SH-SY5Y (cell line): ENCODE measurements around the gene DNAJC3.

Experiments used
- GATA2 ChIP-seq: IDR thresholded peaks from 2 replicates; pipeline ENCODE4 v1.6.1; 2011; ENCODE audit warnings: mild to moderate bottlenecking, low read depth, low read length
- GATA3 ChIP-seq: IDR thresholded peaks from 2 replicates; pipeline ENCODE4 v1.6.1; 2011; ENCODE audit warnings: low read depth, mild to moderate bottlenecking, low read length, moderate library complexity

GRCh38 chr13:95734124-95734523 lies 57.2 kb downstream of the DNAJC3 start:
- TF ChIP-seq GATA2 (no peak), GATA3 (no peak)
